Heart right ventricle (tissue), 16 donors: ENCODE measurements around the gene LYG2. TPM values are rescaled to one million over a fixed set of nuclear protein-coding genes. Genes with fewer than 3 reads are reported as not detected.
"Not testable (repeated sequence)": the region's sequence is repeated elsewhere in the genome, so short reads cannot be mapped to it uniquely, and the experiment has no call there.

Experiments used
- ATAC-seq, 8 donors: fragments of 200-7000 bp; cut with Tn5 transposase; one replicate each; pipeline ENCODE4 v1.9.1; 2020; ENCODE audit warnings: mild to moderate bottlenecking in 8 of 8, moderate library complexity in 8 of 8, moderate number of reproducible peaks in 1 of 8
- DNase-seq, 2 donors: peaks; one replicate each; pipeline ENCODE4 v3.0.0-alpha.2; 2020
- H3K27ac ChIP-seq, 10 donors: fragments of 200-600 bp; sonication (generic) in 2 of 10; one replicate each; pipeline versions ENCODE4 v1.5.0 to v1.8.0; 2020 to 2022; ENCODE audit warnings: mild to moderate bottlenecking in 3 of 10
- H3K27me3 ChIP-seq, 7 donors: fragments of 200-600 bp; one replicate each; pipeline ENCODE4 v1.8.0; 2021 to 2022; ENCODE audit warnings: mild to moderate bottlenecking in 2 of 7
- H3K36me3 ChIP-seq, 9 donors: fragments of 200-600 bp; sonication (generic) in 1 of 9; one replicate each; pipeline versions ENCODE4 v1.5.0 to v1.8.0; 2020 to 2022; ENCODE audit warnings: mild to moderate bottlenecking in 2 of 9
- H3K4me1 ChIP-seq, 9 donors: fragments of 200-600 bp; sonication (generic) in 1 of 9; one replicate each; pipeline versions ENCODE4 v1.5.0 to v1.8.0; 2020 to 2022; ENCODE audit warnings: mild to moderate bottlenecking in 4 of 9
- H3K4me3 ChIP-seq, 10 donors: fragments of 200-600 bp; sonication (generic) in 2 of 10; one replicate each; pipeline versions ENCODE4 v1.5.0 to v1.8.0; 2020 to 2022; ENCODE audit warnings: mild to moderate bottlenecking in 7 of 10, moderate library complexity in 2 of 10
- H3K9me3 ChIP-seq, 11 donors: fragments of 200-600 bp in 10 of 11; sonication (generic) in 2 of 11; one replicate each; pipeline versions ENCODE4 v1.5.0 to v1.8.0; 2013 to 2022; ENCODE audit warnings: mild to moderate bottlenecking in 2 of 11, control low read depth in 1 of 11, moderate library complexity in 1 of 11
- CTCF ChIP-seq, 9 donors: fragments of 200-600 bp; sonication (generic) in 2 of 9; IDR thresholded peaks; one replicate each; pipeline versions ENCODE4 v1.5.0 to v1.8.0; 2021 to 2022; ENCODE audit warnings: antibody characterized with exemption in 9 of 9, mild to moderate bottlenecking in 5 of 9, moderate library complexity in 1 of 9
- WGBS, 2 donors: extraction: QIAGEN DNeasy Blood & Tissue Kit; methylation state at CpG; one replicate each; pipeline ENCODE4 v1.1.7; 2013; ENCODE audit warnings: inconsistent platforms in 1 of 2; 5-methylcytosine and 5-hydroxymethylcytosine counted together
- intact Hi-C, 10 donors: fragments of 100-400 bp; cut with DNase I; formaldehyde crosslinking; loops; one replicate each; pipeline versions ENCODE4 v1.11.1 to v1.14.2; 2022
- polyA plus RNA-seq, 2 donors: library from polyadenylated mRNA; stranded (reverse); fragments of 200-250 nt; gene quantifications; one replicate each; pipeline ENCODE4 v1.2.3, GENCODE V29; 2013
- total RNA-seq, 10 donors: library from RNA; stranded (reverse); fragmentation: NEBNext Ultra II Directional in 3 of 10; extraction: Animal tissue kit (Norgen Biotek cat#: 25700) in 3 of 10; gene quantifications; one replicate each; pipeline versions ENCODE4 v1.2.1 to v1.2.4, GENCODE V29; 2021 to 2023
- donor health status: Arrhythmogenic right ventricular cardiomyopathy.
- donor health status: ischemic (EF 13 %, LVEDD 7.1; RV severe dilation, severe dysfunction).
- donor health status: healthy with polysubstance abuse.
- donor health status: DM: no; HTN: yes; CAD: no.
- donor health status: DM: no; HTN: no; CAD: no.
- donor health status: ischemic (EF 25% LVEDD 6.9; RV normal size, moderate dysfunction).
- donor health status: ischemic (EF 25% LVEDD 5.7; RV mildly dilated, moderate dysfunction).
- donor health status: healthy.
- donor health status: DM: yes; HTN: yes; CAD: no.
- donor health status: Ischemic cardiomyopathy.
- donor health status: ischemic (EF 35%, LVEDD 5.7; RV mildly dilated, moderate dysfunction).
- donor health status: nonischemic (EF 11% LVEDD 7.7; RV severe dilation, severe dysfunction).
- donor health status: DM: yes; HTN: yes; CAD: no.
- donor health status: PGD.
- donor health status: ischemic (EF 29% LVEDD 5.4; RV normal size, mild dysfunction).
- donor health status: nonischemic (EF 23%, LVEDD 6.1; RV moderate dilation, normal function).

Gene LYG2
- total and polyA plus RNA-seq, 12 donors: not detected

- H3K27me3 ChIP-seq: no peaks in the 10 kb centered on the region
- peaks cover 0 to 64% (median 27%) of the 10 kb centered on the region in 9 donors for H3K36me3 ChIP-seq
- H3K9me3 ChIP-seq: no peaks in the 10 kb centered on the region
- WGBS, 2 donors: 80 to 84% methylated on average over 6 of the region's 6 CpGs
- no peak for TF ChIP-seq CTCF (IDR thresholded peaks at IDR 0.05)
- H3K4me1 ChIP-seq: no peaks in the 10 kb centered on the region
- no peak overlapping the region for H3K4me3 ChIP-seq
- no peak for DNase-seq
- ATAC-seq: no peak
- intact Hi-C loops: no loop called here
- no peak overlapping the region for H3K27ac ChIP-seq
Measured at GRCh38 chr2:99198103-99198841, 57.2 kb downstream of the LYG2 start.

GRCh38 chr2:99192364-99192763 is 63.1 kb downstream of the LYG2 start:
- H3K27me3 ChIP-seq, ATAC-seq, H3K27ac ChIP-seq, H3K9me3 ChIP-seq, H3K4me1 ChIP-seq, DNase-seq, intact Hi-C loops, H3K4me3 ChIP-seq: not testable (repeated sequence)
- 97 to 98% methylated on average over 4 of the region's 4 CpGs for WGBS, 2 donors
- peaks cover 0 to 99% (median 53%) of the 10 kb centered on the region in 9 donors for H3K36me3 ChIP-seq

Other genes starting within 250 kb of the LYG2 start
- under 1 TPM in 3 of 10 donors, not detected in 7; 0.23 to 0.30 (median 0.28) TPM for gene C2orf15, start 114.0 kb downstream of the LYG2 start, total RNA-seq
- gene C2orf15, start 114.0 kb downstream of the LYG2 start, polyA plus RNA-seq: under 1 TPM in 1 of 2 donors, not detected in 1; 0.03 TPM
- gene TSGA10, start 100.7 kb downstream of the LYG2 start, total RNA-seq: 1 to 10 TPM; 1.4 to 4.1 (median 3.0) TPM
- under 1 TPM; 0.52 to 0.59 TPM for gene TSGA10, start 100.7 kb downstream of the LYG2 start, polyA plus RNA-seq
- gene LIPT1, start 100.7 kb downstream of the LYG2 start, total RNA-seq: 10 to 100 TPM in 1 of 10 donors, 1 to 10 TPM in 9; 6.2 to 10.1 (median 7.6) TPM
- 10 to 100 TPM in 1 of 2 donors, 1 to 10 TPM in 1; 4.2 to 18.5 TPM for gene LIPT1, start 100.7 kb downstream of the LYG2 start, polyA plus RNA-seq
- 10 to 100 TPM in 9 of 10 donors, 1 to 10 TPM in 1; 9.3 to 14.2 (median 11.8) TPM for gene MITD1, start 74.6 kb downstream of the LYG2 start, total RNA-seq
- 10 to 100 TPM; 24.6 to 45.9 TPM for gene MITD1, start 74.6 kb downstream of the LYG2 start, polyA plus RNA-seq
- gene MRPL30, start 74.5 kb downstream of the LYG2 start, total RNA-seq: 10 to 100 TPM; 31.9 to 43.2 (median 36.1) TPM
- 10 to 100 TPM; 19.0 to 19.4 TPM for gene MRPL30, start 74.5 kb downstream of the LYG2 start, polyA plus RNA-seq
- under 1 TPM in 4 of 10 donors, not detected in 6; 0.29 to 0.72 (median 0.41) TPM for gene LYG1, start 45.5 kb upstream of the LYG2 start, total RNA-seq
- 1 to 10 TPM; 1.3 to 4.6 TPM for gene LYG1, start 45.5 kb upstream of the LYG2 start, polyA plus RNA-seq
- gene TXNDC9, start 80.7 kb upstream of the LYG2 start, total RNA-seq: 10 to 100 TPM; 19.7 to 26.7 (median 21.6) TPM
- 10 to 100 TPM; 13.0 to 23.7 TPM for gene TXNDC9, start 80.7 kb upstream of the LYG2 start, polyA plus RNA-seq
- gene EIF5B, start 81.7 kb upstream of the LYG2 start, total RNA-seq: 100 to 1,000 TPM in 3 of 10 donors, 10 to 100 TPM in 7; 64.5 to 123 (median 91.8) TPM
- gene EIF5B, start 81.7 kb upstream of the LYG2 start, polyA plus RNA-seq: 100 to 1,000 TPM in 1 of 2 donors, 10 to 100 TPM in 1; 75.1 to 176 TPM
- gene REV1, start 234.4 kb upstream of the LYG2 start, total RNA-seq: 10 to 100 TPM; 26.3 to 83.1 (median 31.6) TPM
- 10 to 100 TPM in 1 of 2 donors, 1 to 10 TPM in 1; 9.6 to 25.3 TPM for gene REV1, start 234.4 kb upstream of the LYG2 start, polyA plus RNA-seq